NB4 (cell line): ENCODE data around the gene GABRB3.

Experiments
- POLR2A ChIP-seq: IDR thresholded peaks from 2 replicates; pipeline ENCODE4 v1.6.1; 2011; ENCODE audit warnings: mild to moderate bottlenecking; ENCODE audit not compliant: insufficient read length; ENCODE audit errors: extremely low read depth
- TF ChIP-seq, protein P1 (sequence below): IDR thresholded peaks from one replicate; pipeline ENCODE4 v1.5.1; 2012; ENCODE audit warnings: low read depth, low read length
- TF ChIP-seq, protein P2 (sequence below): IDR thresholded peaks from 2 replicates; pipeline ENCODE4 v1.6.1; 2011; ENCODE audit warnings: low read depth, low read length

DNA sequence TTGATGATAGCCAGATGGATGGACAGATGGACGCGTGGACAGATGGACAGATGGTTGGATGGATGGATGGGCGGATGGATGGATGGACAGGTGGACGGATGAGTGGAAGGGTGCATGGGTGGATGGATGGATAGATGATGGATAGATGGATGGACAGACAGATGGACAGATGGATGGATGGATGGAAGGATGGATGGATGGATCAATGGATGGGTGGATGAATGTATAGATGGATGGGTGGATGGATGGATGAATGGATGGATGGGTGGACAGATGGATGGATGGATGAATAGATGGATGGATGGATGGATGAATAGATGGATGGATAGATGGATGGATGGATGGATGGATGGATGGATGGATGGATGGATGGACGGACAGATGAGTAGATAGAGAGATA is 40.9 kb downstream of the GABRB3 start:
- TF ChIP-seq, protein P1, sequence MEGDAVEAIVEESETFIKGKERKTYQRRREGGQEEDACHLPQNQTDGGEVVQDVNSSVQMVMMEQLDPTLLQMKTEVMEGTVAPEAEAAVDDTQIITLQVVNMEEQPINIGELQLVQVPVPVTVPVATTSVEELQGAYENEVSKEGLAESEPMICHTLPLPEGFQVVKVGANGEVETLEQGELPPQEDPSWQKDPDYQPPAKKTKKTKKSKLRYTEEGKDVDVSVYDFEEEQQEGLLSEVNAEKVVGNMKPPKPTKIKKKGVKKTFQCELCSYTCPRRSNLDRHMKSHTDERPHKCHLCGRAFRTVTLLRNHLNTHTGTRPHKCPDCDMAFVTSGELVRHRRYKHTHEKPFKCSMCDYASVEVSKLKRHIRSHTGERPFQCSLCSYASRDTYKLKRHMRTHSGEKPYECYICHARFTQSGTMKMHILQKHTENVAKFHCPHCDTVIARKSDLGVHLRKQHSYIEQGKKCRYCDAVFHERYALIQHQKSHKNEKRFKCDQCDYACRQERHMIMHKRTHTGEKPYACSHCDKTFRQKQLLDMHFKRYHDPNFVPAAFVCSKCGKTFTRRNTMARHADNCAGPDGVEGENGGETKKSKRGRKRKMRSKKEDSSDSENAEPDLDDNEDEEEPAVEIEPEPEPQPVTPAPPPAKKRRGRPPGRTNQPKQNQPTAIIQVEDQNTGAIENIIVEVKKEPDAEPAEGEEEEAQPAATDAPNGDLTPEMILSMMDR, result no peak
- TF ChIP-seq, protein P2, sequence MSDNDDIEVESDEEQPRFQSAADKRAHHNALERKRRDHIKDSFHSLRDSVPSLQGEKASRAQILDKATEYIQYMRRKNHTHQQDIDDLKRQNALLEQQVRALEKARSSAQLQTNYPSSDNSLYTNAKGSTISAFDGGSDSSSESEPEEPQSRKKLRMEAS, result no peak
- no peak for TF ChIP-seq POLR2A
